Activated CD4-positive, alpha-beta T cell treated with anti-CD3 and anti-CD28 coated beads, Interleukin-2, amount 50 U/mL, for 24 hours (primary cell): ENCODE data around the gene L1CAM.
A peak's percentile ranks its signal among the peaks of the same experiment; 100 is the strongest.

Experiments used
- DNase-seq, 2 donors: peaks; one replicate each; pipeline ENCODE4 v3.0.0-alpha.2; 2020; ENCODE audit warnings: low read depth in 1 of 2, low spot score in 1 of 2

L1CAM gene

DNA sequence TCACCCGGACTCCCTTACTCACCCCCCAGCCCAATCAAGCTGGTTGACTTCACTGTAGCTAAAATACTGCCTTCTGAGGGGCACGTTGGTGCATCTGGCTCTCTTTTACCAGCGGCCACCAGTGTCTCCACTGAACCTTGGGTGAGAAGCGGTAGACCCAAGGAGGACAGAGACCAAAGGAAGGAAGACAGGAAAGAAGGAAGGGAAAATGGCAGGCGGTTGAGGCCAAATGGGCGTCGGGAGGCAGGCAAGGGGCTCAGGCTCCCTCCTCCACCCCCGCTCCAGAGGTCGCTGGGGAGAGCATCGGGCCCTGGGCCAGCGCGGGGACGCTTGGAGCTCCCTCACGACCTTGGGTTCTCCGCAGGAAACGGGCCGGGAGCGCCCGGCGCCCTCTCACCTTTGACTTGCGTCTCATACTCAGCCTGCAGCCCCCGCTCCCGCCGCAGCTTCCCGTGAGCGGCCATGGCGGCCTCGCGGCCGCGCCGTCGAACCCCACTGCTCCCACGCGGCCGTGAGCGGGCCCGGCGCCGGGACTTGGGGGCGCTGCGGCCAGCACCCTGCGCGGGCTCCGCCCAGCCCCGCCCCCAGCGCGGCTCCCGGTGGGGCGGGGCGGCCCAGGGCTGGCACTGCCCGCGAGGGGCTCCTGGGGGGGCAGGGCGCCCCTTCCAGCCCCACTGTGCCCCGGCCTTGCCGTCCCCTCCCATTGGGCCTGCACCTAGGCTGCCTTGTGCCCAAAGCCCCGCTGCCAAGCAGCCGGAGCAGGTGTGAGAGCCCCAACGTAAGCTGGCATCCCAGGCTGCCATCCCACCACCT is 40.0 kb upstream of the L1CAM start, which contains the start of gene ARHGAP4:
Gene ARHGAP4, minus strand, starts transcription at position 526 of the 813 bp plus-strand sequence. Its CDS starts 62 bp downstream, at position 464.
- DNase-seq, result peak in 1 of 2 donors; percentile 36

GRCh38 chrX:153925387-153925738 is 39.4 kb upstream of the L1CAM start:
- no peak for DNase-seq

DNA sequence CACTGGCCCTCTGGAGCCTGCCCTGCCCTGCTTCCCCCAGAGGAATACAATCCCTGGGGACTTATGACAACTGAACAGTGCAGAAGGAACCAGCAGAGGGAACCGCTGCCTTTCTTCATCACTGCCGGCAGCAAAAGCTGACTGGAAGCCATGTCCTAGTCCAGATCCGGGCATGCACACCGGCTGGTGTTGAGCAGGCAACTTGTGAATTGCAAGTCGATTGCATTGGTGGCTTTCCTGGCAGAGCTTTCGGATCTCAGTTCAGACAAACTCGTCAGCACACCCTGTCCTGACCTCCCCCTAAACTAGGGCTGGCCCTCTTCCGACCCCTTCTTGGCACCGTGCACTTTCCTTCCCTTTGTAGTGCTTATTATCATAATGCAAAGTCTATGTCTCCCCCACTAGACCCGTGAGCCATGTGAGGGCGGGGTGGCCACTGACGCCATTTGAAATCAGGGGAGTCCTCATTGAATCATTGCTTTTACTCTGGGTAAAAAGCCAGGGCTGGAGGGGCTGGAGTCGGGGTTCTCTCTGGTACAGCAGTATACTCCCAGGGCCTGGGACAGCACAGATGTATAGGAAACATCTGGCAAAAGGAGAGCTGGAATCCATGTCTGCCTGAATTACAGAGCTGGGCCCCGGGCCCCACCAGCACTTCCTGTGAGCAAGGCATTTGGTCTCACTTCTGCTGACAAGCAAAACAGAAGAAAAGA is 38.3 kb upstream of the L1CAM start:
- DNase-seq, result no peak

GRCh38 chrX:153922932-153923857 is 37.2 kb upstream of the L1CAM start:
- DNase-seq, result no peak

DNA sequence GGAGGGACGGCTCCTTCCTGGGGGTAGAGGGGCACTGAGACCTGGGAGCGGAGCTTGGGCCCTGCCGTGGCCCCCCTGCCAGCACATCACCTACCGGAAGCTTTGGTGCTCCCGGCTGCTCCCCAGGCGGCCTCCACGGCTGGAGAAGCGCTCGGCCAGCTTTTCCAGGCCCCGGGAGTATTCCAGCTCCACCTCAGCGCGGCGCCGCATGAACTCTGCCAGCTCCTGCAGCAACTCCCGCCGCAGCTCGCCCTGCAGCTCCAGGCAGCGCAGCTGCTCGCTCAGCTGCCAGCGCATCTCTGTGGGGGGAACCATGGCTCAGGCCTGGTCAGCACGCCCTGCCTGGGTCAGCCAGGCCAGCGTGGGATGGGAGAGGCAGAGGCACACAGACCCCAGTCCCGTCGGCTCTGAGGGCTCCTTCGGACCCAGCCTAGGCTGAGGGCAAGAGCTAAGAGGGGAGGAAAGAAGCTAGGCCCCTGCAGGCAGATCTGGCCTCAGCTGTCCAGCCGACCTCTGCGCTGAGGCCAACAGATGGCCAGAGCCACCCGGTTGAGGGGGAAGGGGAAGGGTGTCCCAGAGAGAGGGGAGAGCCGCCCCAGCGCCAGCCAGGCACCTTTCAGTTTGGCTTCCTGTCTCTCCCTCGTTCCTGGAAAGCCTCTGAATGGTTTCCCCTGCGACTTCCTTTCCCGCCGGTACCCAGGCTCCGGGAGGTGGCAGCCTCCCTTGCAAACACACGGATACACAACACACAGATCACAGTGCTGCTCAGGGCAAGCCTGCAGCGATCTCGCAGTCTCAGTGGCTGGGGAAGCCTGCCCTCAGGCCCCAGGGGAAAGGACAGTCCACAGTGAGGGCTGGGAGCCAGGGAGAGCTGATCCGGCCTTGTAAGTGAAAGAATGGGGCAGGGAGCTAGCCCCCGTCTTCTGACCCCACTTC is 35.8 kb upstream of the L1CAM start:
- DNase-seq, result no peak

DNA sequence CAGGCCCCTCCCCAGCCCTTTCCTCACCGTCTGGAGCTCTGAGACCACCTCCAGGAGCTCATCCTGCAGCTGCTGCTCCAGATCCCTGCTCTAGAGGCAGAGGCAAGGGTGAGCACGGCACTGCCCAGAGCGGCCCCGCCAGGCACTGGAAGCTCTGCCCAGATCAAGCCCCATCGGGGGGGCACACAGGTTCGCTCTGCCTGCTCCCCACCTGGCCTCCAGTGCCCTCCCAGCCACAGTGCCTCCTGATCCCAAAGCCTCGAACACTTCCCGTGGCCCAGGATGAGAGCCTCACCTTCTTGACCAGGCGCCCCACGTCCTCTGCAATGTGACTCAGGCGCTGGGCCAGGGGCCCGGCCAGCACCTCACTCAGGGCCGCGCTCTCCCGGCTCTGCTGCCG is 35.1 kb upstream of the L1CAM start:
- DNase-seq, result no peak

GRCh38 chrX:153920546-153920945 is 34.6 kb upstream of the L1CAM start:
- no peak for DNase-seq

DNA sequence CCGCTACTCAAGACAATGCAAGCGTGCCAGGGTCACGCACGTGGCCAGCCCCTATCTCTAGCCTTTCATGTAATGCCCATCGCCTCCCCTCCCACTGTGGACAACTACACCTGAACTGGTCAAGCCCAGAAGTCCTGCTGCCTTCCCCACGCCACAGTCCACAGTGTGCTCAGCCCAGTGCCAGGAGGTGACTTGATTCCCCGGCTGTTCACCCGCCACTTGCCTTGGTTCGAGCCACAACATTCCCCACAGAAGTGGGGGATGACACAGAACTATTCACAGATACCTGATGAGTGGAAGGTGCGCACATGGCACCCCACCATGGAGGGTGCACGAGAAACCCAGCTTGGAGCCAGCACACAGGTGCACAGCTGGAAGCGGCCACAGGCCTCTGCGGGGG is 33.3 kb upstream of the L1CAM start:
- DNase-seq, result no peak

GRCh38 chrX:153917869-153918268 is 31.9 kb upstream of the L1CAM start:
- no peak for DNase-seq

- DNase-seq, result no peak
Measured at GRCh38 chrX:153913701-153914100, 27.7 kb upstream of the L1CAM start.

- DNase-seq, result no peak
Measured at GRCh38 chrX:153913211-153913610, 27.2 kb upstream of the L1CAM start.

DNA sequence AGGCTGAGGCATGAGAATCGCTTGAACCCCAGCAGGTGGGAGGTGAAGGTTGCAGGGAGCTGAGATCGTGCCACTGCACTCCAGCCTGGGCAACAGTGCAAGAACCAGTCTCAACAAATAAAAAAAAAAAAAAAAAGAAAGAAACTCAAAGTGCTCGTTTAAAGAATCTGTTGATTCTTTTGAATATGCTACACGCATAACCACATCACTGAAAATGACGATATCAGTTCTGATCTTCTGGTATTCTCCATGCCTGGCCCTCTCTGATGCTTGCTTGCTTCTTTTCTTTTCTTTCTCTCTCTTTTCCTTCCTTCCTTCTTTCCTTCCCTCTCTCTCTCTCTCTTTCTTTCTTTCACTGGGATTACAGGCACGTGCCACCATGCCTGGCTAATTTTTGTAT is 25.8 kb upstream of the L1CAM start:
- no peak for DNase-seq

GRCh38 chrX:153910446-153910845 is 24.5 kb upstream of the L1CAM start:
- no peak for DNase-seq

DNA sequence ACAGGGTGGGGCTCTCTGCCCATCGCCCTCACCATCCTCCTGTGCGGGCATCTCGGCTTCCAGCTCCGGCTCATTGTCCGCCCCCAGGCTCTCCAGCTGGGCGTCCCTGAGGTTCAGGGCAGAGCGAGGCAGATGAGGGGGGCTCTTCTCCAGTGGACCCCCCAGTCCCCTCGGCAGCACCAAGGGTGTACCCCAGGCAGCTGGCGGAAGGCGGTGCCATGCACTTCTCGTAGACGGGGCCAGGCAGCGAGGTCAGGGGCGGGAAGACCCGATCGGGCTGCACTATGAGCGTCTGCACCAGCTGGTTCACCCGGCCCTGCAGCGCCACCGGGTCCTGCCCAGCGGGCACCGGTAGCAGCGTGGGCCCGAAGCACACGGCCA is 24.0 kb upstream of the L1CAM start:
- DNase-seq, result no peak

DNA sequence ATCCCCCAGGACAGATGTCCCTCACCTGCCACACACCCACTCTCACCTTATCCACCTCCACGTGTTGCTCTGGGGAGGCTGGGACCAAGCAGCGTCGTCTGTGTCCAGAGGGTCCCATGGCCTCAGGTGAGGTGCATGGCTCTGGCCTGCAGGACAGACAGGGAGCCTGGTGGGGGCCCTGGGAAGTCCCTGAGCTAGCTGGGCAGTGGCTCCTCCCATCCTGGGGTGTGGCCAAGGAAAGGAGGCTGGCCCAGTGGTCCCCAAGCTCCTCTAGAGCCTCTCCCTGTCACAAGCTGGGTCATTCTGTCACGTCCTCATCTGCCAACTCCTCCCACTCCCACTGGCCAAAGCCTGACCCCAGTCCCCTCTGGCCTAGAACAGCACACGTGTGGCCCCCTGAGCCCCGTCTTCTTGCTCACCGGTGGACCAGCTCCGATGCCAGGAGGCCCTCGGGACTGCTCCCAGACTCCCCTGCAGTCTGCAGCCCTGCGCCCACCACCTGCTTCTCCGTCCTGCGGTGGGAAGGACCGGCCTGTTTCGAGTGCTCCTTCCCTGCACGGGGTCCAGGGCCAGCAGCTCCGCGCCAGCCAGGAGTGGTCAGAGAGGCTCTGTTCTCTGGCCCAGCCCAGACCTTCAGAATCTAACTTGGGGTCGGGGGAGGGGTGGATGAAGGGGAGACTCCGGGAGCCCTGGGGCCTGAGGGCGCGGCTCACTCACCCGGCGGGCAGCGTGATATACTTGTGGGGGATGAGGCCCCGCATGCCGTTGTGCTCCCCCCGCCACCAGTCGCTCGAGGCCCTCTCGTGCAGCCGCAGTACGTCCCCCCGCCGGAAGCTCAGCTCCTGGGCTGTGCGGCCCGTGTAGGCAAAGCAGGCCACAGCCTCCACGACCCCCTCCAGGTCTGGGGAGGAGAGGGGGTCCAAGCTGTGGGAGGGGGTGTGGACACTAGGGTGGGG is 23.3 kb upstream of the L1CAM start:
- DNase-seq, result no peak

- DNase-seq, result no peak
Measured at GRCh38 chrX:153908219-153908860, 22.4 kb upstream of the L1CAM start.

DNA sequence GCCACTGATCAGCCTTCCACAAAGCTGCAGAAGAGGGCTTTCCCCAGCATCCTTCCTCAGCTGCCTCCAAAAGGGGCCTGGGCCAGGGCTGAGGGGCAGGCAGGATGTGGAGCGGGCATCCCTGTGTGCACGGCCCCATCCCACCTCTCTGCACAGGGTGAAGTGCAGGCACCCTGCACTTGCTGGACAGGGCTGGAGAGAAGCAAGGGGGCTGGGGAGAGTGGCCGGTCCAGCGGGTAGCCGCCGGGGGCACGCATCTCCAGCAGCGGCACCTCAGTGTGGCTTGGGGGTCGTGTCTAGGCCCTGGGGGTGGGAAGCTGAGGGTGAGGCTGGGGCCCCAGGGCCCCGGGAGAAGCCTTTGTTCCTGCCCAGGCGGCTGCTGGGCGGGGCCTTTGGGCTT is 21.5 kb upstream of the L1CAM start:
- DNase-seq, result no peak

GRCh38 chrX:153906126-153906917 is 20.3 kb upstream of the L1CAM start:
- DNase-seq, result no peak
